Testis (tissue), 3 donors: ENCODE results near the gene MAGI2. TPM values are rescaled to one million over a fixed set of nuclear protein-coding genes. Genes with fewer than 3 reads are reported as not detected.

ENCODE experiments used
- DNase-seq: peaks from one replicate; pipeline ENCODE4 v3.0.0-alpha.2; 2019
- H3K27ac ChIP-seq, 2 donors: fragments of 200-600 bp; sonication (generic); one replicate each; pipeline ENCODE4 v1.5.1; 2019
- H3K27me3 ChIP-seq: fragments of 200-600 bp; sonication (generic); one replicate; pipeline ENCODE4 v1.5.1; 2019
- H3K36me3 ChIP-seq: fragments of 200-600 bp; sonication (generic); one replicate; pipeline ENCODE4 v1.5.1; 2017; ENCODE audit warnings: low read depth; ENCODE audit errors: missing control alignments
- H3K4me1 ChIP-seq: fragments of 200-600 bp; sonication (generic); one replicate; pipeline ENCODE4 v1.5.1; 2019
- H3K4me3 ChIP-seq, 2 donors: fragments of 200-600 bp; sonication (generic); one replicate each; pipeline ENCODE4 v1.5.1; 2017 to 2019
- H3K9me3 ChIP-seq: fragments of 200-600 bp; sonication (generic); one replicate; pipeline ENCODE4 v1.5.1; 2017
- CTCF ChIP-seq, 3 experiments: fragments of 450-650 bp in 2 of 3; fragments of 200-600 bp in 1 of 3; sonication (generic) in 1 of 3; IDR thresholded peaks; one replicate each; pipeline ENCODE4 v1.5.1; 2016 to 2019; ENCODE audit warnings: antibody characterized with exemption in 3 of 3, mild to moderate bottlenecking in 2 of 3, moderate library complexity in 1 of 3
- POLR2A ChIP-seq: fragments of 450-650 bp; IDR thresholded peaks from one replicate; pipeline ENCODE4 v1.6.1; 2017; ENCODE audit warnings: antibody characterized with exemption, mild to moderate bottlenecking, moderate library complexity
- WGBS, 2 donors: methylation state at CpG; one replicate each; pipeline ENCODE4 v1.1.5; 2018; 5-methylcytosine and 5-hydroxymethylcytosine counted together
- intact Hi-C: fragments of 100-400 bp; cut with DNase I; formaldehyde crosslinking; loops from one replicate; pipeline ENCODE4 v1.15.1; 2023; ENCODE audit warnings: low total_unique reads
- polyA plus RNA-seq: library from polyadenylated mRNA; stranded (reverse); fragments of 350-450 nt; fragmentation: Illumina TruSeq; extraction: RNeasy Lipid Tissue Mini Kit (QIAGEN cat#74804); gene quantifications from one replicate; pipeline ENCODE4 v1.2.3, GENCODE V29; 2014; ENCODE audit warnings: low read depth, low replicate concordance; ENCODE audit not compliant: insufficient read depth
- total RNA-seq, 2 donors: library from RNA; depleted of rRNA; stranded (reverse); fragments of >200 nt; gene quantifications; one replicate each; pipeline ENCODE4 v1.2.3, GENCODE V29; 2016

MAGI2 gene
- total and polyA plus RNA-seq, 3 donors from 2014 or later: 11.2 to 13.1 (median 12.4) TPM

GRCh38 chr7:79091661-79092060 lies 361.8 kb downstream of the MAGI2 start:
- Histone ChIP-seq H3K4me1 (no peaks in the 10 kb centered on the region), H3K27me3 (no peaks in the 10 kb centered on the region), H3K4me3 (no peak overlapping the region), H3K27ac (no peak overlapping the region), H3K9me3 (no peaks in the 10 kb centered on the region), H3K36me3 (no peaks in the 10 kb centered on the region)
- TF ChIP-seq POLR2A: no peak
- TF ChIP-seq CTCF (IDR thresholded peaks at IDR 0.05): no peak
- WGBS, 2 donors: 94 to 95% methylated on average over 2 of the region's 2 CpGs
- DNase-seq: no peak
- intact Hi-C loops: no loop called here

- Histone ChIP-seq H3K4me3 (no peak overlapping the region), H3K4me1 (no peaks in the 10 kb centered on the region), H3K27ac (no peak overlapping the region), H3K36me3 (no peaks in the 10 kb centered on the region), H3K27me3 (no peaks in the 10 kb centered on the region), H3K9me3 (no peaks in the 10 kb centered on the region)
- intact Hi-C loops: no loop called here
- TF ChIP-seq CTCF (IDR thresholded peaks at IDR 0.05): no peak
- no peak for TF ChIP-seq POLR2A
- WGBS, 2 donors: 89 to 90% methylated on average over 4 of the region's 4 CpGs
- DNase-seq: no peak
Measured at GRCh38 chr7:79091011-79091410, 362.5 kb downstream of the MAGI2 start.

GRCh38 chr7:79090543-79090942 lies 362.9 kb downstream of the MAGI2 start:
- Histone ChIP-seq H3K27ac (no peak overlapping the region), H3K4me1 (no peaks in the 10 kb centered on the region), H3K4me3 (no peak overlapping the region), H3K27me3 (no peaks in the 10 kb centered on the region), H3K9me3 (no peaks in the 10 kb centered on the region), H3K36me3 (no peaks in the 10 kb centered on the region)
- 77 to 78% methylated on average over 4 of the region's 4 CpGs for WGBS, 2 donors
- no peak for DNase-seq
- intact Hi-C loops: no loop called here
- TF ChIP-seq CTCF (IDR thresholded peaks at IDR 0.05) (no peak), POLR2A (no peak)

- Histone ChIP-seq H3K27me3 (no peaks in the 10 kb centered on the region), H3K9me3 (no peaks in the 10 kb centered on the region), H3K36me3 (no peaks in the 10 kb centered on the region), H3K4me3 (no peak overlapping the region), H3K4me1 (no peaks in the 10 kb centered on the region), H3K27ac (no peak overlapping the region)
- TF ChIP-seq POLR2A (no peak), CTCF (IDR thresholded peaks at IDR 0.05) (no peak)
- no peak for DNase-seq
- intact Hi-C loops: no loop called here
Measured at GRCh38 chr7:79084423-79084822, 369.0 kb downstream of the MAGI2 start.

GRCh38 chr7:79079919-79080554 lies 373.4 kb downstream of the MAGI2 start:
- 58 to 66% methylated on average over 4 of the region's 4 CpGs for WGBS, 2 donors
- DNase-seq: no peak

More at GRCh38 chr7:79079919-79080554, 373.4 kb downstream of the MAGI2 start:
- H3K4me1 ChIP-seq: no peaks in the 10 kb centered on the region
- no peaks in the 10 kb centered on the region for H3K36me3 ChIP-seq
- no peak overlapping the region for H3K4me3 ChIP-seq
- intact Hi-C loops: no loop called here
- no peaks in the 10 kb centered on the region for H3K27me3 ChIP-seq
- H3K9me3 ChIP-seq: no peaks in the 10 kb centered on the region
- TF ChIP-seq CTCF (IDR thresholded peaks at IDR 0.05) (no peak), POLR2A (no peak)
- H3K27ac ChIP-seq: no peak overlapping the region
